ENCODE data around the gene ISLR2.

Gene ISLR2

GRCh38 chr15:74176262-74177214, 46.2 kb downstream of the ISLR2 start:
- DNase-seq (ENCODE audit: low read depth in 2 of 2) = no peak

DNA sequence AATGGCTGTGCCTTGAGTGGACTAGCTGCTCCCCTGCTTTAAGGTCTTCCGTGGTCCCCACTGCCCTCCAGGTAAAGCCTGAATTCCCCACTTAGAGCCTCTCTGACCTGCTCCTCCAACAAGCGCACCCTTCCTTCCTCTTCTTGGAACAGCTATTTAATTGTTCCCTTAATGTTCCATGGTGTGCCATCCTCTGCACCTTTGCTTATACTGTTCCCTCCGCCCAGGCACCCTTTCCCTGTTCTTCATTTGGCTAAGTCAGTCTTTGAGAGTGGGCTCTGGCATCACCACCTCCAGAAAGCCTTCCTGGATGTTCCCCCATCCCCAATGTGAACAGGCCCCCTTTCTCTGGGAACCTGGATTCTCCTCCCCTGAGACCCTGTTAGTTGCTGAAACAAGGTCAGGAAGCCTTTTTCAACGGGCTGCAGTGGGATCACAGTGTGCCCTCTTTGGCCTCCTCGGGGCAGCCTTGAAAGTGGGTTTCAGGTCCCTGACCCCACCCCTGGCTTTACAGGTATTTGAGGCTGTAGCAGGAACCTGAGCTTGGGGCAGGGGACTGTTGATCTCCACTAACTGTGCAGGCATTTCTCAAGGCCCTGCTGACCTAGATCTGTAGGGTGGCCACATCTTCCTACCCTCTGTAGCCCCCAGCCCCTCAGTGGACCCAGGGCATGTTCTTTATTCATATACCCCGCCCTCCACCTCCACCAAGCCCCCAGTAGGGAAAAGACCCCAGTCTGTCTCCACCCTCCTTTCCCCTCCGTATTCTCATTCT, 48.1 kb downstream of the ISLR2 start:
- no peak for DNase-seq (ENCODE audit: low read depth in 2 of 2)

DNA sequence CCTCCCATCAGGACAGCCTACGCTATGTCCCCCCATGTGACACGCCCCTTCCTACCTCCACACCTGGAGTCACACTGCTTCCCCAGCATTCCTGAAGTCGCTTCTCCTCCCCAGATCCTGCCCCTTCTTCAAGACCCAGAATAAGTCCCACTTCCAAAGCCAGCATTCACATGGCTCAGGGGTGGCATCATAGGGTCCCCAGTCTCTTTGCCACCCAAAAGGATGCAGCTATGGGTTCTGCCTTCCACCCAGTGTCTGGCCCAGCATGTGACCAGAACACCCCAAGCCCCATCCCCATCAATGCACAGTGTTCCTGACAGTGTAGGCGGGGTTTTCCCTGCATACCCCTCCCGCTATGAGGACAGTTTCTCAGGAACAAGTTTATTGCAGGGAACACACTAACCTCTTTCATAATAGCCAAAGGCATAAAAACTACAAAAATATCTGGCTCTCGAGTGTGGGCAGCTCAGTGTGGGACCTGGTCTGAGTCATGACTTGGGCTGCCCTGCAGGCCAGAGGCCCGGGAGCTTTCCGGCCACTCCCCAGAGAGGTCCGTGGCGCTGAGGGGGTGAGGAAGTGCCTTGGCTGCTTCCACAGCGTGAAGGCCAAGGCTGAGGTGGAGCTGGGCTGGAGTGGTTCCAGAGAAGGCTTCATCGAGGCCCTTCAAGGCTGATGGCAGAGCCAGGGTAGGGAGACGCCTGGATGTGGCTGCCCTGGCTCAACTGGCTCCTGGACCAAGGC, 48.9 kb downstream of the ISLR2 start:
- no peak for DNase-seq (ENCODE audit: low read depth in 2 of 2)

DNA sequence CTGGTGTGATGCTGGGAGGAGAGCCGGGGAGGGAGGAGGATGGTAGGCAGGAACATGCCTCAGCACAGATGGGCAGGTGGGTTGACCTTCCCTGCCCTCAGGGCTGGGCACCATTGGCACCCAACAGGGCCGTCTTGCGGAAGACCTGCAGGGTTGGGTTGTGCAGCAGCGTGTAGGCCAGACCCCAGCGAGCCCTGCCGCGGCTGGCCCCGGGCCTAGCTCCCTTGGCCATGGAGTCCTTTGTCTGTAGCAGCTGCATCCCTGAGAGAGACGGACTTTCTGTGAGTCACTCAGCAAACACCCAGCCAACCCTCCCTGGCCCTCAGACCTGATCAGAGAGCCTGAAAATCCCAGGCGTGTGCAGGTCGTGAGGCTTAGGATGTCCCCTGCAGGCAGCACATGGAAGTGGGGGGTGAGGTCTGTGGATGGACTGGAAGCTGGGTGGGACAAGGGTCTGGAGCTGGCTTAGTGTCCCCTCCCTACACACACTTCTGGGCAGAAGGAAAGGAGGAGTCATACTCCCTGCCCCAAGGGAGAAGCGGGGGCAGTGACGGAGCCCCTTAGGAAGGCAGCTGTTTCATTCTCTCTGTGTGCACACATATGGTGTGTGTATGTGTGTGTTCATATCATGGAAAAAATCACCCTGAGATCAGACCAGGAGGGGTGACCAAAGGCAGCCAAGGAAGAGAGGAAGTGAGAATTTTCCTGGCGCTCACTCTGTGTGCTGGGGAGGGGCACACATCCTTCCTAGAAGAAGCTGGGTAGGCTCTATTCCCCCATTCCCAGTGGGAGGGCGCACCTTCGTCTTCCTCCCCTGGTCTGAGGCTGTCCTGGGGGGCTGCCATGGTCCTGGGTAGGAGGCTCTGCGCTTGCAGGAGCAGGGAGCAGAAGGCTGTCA, 49.8 kb downstream of the ISLR2 start:
- DNase-seq (ENCODE audit: low read depth in 2 of 2) = no peak

GRCh38 chr15:74180881-74181602, 50.7 kb downstream of the ISLR2 start:
- DNase-seq (ENCODE audit: low read depth in 2 of 2) = no peak

GRCh38 chr15:74182131-74182530, 51.7 kb downstream of the ISLR2 start:
- no peak for DNase-seq (ENCODE audit: low read depth in 2 of 2)

GRCh38 chr15:74184582-74185091, 54.3 kb downstream of the ISLR2 start:
- DNase-seq (ENCODE audit: low read depth in 2 of 2) = no peak

GRCh38 chr15:74185710-74186348, 55.4 kb downstream of the ISLR2 start:
- DNase-seq (ENCODE audit: low read depth in 2 of 2) = no peak
